AG10803 (cell line): ENCODE measurements around the gene LAMA2.
A peak's percentile ranks its signal among the peaks of the same experiment; 100 is the strongest.

ENCODE experiments used
- DNase-seq: peaks from one replicate; pipeline ENCODE4 v3.0.0; 2010; ENCODE audit warnings: low read depth
- H3K4me3 ChIP-seq: 2 replicates; pipeline ENCODE4 v1.5.1; 2011; ENCODE audit warnings: mild to moderate bottlenecking, low read length, control low read depth
- CTCF ChIP-seq: conservative IDR thresholded peaks from 2 replicates; pipeline ENCODE4 v1.5.1; 2011; ENCODE audit warnings: mild to moderate bottlenecking, low read length, control low read depth, inconsistent platforms

The LAMA2 gene

DNA sequence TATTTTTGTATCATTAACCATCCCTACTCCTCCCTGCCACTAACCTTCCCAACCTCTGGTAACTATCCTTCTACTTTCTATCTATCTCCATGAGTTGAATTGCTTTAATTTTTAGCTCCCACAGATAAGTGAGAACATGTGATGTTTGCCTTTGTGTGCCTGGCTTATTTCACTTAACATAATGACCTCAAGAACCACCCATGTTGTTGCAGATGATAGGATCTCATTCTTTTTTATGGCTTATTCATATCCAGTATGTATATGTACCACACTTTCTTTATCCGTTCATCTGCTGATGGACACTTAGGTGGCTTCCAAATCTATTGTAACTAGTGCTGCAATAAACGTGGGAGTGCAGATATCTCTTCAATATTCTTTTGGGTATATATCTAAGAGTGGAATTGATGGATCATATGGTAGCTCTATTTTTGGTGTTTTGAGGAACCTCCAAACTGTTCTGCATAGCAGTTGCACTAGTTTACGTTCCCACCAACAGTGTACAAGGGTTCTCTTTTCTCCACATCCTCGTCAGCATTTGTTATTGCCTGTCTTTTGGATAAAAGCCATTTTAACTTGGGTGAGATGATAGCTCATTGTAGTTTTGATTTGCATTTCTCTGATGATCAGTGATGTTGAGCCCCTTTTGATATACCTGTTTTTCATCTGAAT lies 625.7 kb downstream of the LAMA2 start:
- TF ChIP-seq CTCF: no peak
- H3K4me3 ChIP-seq: no peak overlapping the region
- DNase-seq: no peak

DNA sequence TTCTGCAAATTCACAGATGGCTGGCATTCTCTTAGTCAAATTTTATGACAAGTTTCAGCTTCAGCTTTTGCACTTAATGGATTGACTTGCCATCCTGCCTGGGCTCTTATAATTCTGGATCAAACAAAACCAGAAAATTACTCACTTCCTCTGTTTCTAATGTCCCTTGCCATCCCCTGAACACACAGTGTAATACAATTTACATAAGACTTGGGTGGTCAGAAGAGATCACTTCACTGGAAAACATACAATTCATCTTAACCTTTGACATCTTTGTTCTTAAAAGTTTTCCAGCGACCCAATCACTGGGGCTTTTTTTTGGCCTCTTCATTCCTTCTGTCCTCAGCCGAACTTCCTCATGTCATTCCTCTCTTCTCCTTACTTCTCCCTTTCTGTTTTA lies 628.0 kb downstream of the LAMA2 start:
- TF ChIP-seq CTCF: no peak
- no peak overlapping the region for H3K4me3 ChIP-seq
- DNase-seq: no peak

GRCh38 chr6:129513471-129513870 lies 630.5 kb downstream of the LAMA2 start:
- TF ChIP-seq CTCF: no peak
- peak; percentile 65 for DNase-seq

GRCh38 chr6:129515004-129515403 lies 632.1 kb downstream of the LAMA2 start:
- no peak overlapping the region for H3K4me3 ChIP-seq
- DNase-seq: no peak
- TF ChIP-seq CTCF: no peak

More at GRCh38 chr6:129513471-129513870, 630.5 kb downstream of the LAMA2 start:
- H3K4me3 ChIP-seq: no peak overlapping the region

DNA sequence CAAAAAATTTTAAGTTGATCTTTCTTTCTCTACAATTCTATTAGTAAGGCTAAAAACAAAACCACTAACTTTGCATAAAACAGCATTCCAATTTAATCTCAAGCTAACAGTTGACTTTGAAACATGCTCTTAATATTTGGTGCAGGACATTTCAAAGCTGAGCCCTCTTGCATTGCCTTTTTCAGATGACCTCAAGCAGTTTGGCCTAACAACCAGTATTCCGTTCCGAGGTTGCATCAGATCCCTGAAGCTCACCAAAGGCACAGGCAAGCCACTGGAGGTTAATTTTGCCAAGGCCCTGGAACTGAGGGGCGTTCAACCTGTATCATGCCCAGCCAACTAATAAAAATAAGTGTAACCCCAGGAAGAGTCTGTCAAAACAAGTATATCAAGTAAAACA lies 633.1 kb downstream of the LAMA2 start:
- TF ChIP-seq CTCF: no peak
- H3K4me3 ChIP-seq: no peak overlapping the region
- DNase-seq: no peak

- DNase-seq: no peak
- no peak for TF ChIP-seq CTCF
- H3K4me3 ChIP-seq: no peak overlapping the region
These were observed 633.8 kb downstream of the LAMA2 start for GRCh38 chr6:129516787-129517186.

- TF ChIP-seq CTCF: no peak
- no peak overlapping the region for H3K4me3 ChIP-seq
- DNase-seq: peak; percentile 16
These were observed 634.4 kb downstream of the LAMA2 start for GRCh38 chr6:129517288-129517687.
